HG03175 (cell line): Measurements from ENCODE around the gene RYK.

Source experiments
- ATAC-seq: cut with Tn5 transposase; IDR thresholded peaks from one replicate; pipeline ENCODE4 v1.9.1; 2021; ENCODE audit warnings: mild to moderate bottlenecking, moderate library complexity; ENCODE audit not compliant: unreplicated experiment

The RYK gene

DNA sequence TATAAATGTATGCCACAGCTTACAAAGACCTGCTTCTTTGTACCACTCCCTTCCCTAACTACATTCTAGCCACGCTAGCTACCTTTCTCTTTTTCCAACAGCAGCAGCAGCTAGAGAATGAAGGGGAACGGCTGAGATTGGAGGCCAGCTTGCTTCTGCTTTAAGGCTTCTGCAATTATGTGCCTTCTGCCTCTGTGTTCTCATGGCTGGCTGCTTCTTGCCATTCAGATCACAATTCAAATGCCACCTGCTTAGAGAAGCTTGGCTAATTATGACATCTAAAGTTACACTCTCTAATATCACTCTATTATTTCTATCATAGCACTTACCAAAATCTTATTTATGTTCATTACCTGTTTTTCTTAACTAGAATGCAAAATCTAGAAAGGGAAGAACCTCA lies 95.2 kb downstream of the RYK start:
- no peak for ATAC-seq

DNA sequence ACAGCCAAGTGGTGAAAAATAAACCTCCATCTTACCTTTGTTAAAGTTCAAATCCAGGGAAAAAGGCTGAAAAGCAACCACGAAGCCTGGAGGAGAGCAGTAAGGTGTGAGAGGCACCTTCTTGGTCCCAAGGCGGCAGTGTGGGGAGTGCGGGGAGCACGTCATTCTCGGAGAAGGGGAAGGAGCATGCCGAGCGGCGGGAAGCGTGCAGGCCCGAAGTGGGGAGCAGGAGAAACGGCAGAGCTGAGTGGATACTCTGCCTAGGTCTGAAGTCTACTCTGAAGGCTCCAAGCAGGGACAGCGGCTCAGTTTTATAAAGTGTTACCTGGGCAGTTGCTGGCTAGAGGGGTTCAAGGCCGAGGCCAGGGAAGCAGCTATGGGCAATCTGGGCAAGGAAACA lies 96.9 kb downstream of the RYK start:
- ATAC-seq = no peak

DNA sequence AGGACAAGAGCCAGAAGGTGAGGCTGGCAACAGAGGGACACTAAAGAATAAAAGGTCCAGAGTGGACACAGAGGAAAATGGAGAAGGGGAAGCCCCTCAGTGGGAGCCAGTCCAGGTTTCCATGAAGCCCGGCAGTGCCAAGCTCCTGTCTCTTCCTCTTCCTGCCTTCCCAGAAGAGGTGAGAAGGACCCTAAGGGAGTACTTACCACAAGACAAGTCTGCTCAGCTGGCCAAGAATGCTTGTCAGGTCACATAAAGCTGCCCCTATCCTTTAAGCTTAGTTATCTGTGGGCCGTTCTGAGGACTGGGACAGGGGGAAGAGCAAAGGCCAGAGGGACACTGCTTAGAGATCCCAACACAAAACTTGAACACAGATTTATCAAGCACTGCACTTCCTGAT lies 100.2 kb downstream of the RYK start:
- no peak for ATAC-seq

DNA sequence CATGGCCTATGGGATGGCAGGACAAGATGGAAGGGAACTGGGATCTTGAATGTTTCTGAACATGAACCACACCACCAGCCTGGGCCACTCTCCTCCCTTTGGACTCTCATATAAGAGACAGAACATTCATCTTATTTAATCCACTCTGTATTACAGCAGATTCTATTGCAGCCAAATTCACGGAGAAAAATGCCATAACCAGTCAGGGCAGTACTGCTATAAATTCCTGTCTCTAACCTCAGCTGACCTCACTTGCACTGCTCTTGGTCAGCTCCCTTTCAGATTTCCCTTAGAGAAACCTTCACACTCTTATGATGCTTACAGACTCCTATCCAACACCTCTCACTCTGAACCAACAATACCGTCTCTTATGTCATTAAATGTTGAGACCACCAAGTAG lies 101.4 kb downstream of the RYK start:
- ATAC-seq = no peak

DNA sequence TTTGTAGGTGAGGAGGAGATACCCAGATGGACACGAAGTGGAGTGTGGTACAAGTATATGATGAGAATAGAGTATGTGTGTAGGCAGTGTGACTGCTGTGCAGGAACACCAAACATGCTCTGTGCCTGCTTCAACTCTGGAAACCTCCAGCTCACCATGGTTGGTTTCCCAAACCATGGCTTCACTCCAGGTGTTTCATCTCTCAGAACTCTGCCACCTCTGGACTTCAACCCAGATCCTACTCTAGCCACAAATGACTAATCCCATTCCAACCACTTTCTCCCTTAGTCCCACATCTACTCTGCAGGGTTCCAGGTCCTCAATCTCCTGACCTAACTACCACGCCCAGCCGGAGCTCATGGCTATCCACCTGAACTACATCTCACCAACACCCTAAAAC lies 102.1 kb downstream of the RYK start:
- ATAC-seq = no peak

DNA sequence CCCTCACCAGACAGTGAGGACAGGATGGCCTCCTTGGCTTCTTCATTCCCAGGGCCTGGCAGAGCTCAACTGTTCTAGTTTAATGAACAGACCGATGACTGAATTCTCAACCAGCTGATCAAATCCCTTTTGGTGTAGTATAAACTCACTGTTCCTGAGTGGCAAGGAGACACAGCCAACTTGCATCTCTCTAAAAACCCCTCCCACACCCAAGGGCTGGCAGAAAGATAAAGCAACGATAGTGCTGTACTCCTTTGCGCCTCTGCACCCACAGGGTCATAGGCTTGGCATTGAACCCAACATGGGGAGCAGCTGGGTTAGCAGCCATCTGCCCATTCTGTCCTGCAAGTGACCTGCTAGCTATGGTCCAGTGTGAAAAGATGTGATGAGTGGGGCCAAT lies 103.2 kb downstream of the RYK start:
- no peak for ATAC-seq

DNA sequence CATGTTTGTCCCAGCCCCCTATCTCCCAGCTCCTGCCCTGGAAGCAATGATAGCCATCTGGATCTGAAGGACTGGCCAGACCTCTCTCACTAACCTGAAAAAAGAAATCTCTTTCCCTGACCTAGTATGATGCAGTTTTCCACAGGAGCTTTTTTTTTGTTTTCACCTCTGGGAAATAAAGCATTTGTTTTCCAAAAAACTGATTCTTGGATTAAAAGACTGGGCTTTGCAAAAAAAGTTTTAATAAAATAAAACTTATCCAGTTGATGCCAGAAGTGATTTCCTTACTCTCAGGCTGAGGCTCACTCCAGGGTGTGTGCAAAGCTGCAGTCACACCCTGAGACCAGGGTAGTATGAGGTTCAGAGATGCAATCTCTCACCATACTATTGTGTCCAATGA lies 104.0 kb downstream of the RYK start:
- ATAC-seq = no peak

DNA sequence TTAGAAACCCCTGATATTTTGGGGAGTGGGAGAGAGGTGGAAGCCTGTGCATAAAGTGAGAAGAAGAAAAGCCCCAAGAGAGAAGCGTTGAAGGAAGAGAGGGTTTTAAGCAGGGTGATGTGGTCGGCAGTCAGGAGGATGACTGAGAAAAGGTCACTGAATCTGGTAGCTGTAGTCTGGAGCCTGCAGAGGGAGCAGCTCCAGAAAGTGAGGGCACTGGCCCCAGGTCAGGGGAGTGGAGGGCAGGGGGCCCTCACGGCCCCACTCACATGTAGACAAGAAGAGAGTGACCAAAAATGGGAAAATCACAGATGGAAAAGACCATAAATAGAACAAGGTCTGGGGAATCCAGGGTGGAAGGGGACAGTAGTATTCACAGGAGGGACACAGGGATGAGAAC lies 105.5 kb downstream of the RYK start:
- no peak for ATAC-seq

DNA sequence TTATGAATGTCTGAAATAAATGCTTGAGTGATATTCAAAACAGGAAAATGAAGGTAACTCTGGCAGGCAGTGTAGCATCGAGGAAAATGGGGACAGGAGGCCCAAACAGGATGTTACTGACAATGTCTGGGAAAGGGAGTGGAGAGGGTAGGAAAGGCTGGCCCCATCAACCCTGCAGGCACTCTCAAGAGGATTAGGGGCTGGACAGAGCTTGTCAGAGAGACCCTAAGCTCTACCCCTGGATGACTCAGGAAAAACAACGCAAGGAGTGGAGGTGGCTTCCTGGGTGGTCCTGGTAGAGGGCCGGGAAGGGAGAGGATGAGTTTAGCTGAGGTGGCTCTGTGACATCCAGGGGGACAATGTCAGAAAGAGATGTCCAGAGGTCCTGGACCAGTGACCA lies 106.0 kb downstream of the RYK start:
- ATAC-seq = no peak

DNA sequence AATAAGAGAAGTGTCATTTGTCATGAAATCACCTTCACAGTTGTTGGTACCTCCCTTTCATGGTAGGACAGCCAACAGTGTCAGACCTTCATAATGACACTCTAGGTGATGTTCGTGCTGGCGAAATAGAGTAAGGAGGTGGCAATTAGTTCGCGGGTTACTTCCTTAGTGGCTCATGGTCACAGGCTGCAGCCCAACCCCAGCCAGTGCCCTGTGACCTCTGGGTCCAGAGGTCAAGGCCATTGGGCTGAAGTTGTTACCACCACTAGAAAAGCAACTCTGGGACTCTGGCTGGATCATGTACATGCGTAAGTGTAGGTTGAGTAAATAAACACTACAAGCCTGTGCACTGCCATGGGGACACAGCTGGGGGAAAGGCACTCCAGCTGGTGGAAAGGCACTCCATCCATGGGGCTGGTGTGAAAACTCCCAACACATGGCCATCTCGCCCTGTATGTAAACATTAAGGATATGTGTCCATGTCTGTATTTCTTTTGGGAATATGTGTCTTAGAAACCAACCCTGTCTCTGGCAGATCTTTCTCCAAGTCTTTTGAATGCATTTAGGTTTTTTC lies 106.7 kb downstream of the RYK start:
- no peak for ATAC-seq

DNA sequence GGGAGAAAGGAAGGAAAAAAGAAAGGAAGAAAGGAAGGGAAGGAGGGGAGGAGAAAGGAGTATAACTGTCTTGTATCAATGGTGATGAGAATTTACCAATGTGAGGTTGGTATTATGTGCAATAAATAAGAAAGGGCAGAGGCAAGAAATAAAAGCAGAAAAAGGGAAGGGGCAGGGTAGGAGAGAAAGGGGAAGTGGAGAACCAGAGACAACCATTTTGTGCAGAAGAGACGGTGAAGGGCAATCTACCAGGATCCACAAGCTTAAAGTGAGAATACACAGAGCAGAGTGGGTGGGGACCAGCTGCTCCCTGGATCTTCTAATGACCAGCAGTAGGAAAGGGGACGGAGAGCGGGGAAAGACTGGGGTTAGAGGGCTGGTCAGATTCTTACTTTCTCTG lies 114.1 kb downstream of the RYK start:
- ATAC-seq = no peak

DNA sequence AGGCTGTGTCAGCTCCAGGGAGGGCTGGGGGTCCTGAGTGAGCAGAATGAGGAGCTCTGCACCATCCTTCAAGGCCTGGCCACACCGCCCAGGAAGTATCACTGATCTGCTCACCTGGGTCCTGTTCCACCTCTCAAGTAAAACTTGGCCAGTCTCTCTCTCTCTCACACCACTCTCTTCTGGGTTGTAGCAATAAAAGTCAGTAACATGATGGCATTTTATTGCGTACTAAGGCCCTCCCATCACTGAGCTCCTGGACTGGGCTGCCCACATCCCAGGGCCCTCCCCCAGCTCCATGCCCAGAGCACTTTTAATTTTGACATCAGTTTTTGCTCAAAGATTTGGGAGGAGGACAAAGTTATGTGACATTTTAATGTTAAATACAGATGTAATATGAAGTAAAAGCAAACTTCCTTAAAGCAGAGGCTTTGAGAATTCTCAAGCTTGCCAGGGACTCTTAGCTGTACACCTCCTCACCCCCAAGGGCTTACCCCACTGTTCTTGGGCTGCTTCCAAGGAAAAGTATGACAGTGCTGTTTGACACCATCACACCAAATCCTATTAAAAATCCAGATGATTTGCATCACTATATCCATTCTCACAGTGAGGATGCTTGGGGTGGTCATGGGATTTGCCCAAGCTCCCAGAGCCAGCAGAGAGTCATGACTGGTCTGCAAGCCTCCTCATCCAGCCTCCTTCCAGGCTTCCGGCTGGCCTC lies 115.8 kb downstream of the RYK start:
- no peak for ATAC-seq

DNA sequence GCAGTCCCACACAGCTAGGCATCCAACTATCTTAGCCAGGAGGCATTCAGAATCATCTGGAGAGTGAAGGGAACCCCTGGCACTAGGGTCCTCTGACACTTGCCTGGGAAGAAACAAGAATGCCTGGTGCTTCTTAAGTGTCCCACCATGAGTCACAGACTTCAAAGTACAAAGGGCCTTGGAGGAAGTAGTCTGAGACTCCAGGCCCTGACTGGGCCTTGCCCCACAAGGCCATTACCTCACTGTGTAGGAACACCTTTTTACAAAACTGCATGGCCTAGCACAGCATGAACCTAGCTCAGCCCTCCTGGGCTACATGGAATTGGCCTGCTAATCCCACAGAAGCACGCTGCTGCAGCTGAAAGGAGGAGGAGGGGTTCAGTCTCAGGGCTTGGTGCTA lies 116.4 kb downstream of the RYK start:
- no peak for ATAC-seq

DNA sequence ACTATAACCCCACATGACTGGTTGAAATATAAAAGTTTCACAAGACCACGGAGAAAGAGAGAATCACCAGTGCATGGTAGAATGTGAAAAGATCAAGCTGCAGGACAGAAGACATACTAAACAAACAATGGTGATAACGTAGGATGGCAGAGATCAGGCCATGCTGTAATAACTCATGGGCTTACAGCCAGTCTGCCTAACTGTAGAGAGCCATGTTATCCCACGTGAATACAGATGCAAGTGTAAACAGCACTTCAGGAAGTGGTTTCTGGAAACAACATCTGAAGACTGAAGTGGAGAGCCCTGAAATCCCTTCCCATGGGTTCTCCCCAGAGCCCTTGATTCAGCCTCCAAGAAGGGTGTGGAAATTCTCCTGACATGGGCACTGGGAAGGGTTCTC lies 117.7 kb downstream of the RYK start:
- ATAC-seq = no peak

DNA sequence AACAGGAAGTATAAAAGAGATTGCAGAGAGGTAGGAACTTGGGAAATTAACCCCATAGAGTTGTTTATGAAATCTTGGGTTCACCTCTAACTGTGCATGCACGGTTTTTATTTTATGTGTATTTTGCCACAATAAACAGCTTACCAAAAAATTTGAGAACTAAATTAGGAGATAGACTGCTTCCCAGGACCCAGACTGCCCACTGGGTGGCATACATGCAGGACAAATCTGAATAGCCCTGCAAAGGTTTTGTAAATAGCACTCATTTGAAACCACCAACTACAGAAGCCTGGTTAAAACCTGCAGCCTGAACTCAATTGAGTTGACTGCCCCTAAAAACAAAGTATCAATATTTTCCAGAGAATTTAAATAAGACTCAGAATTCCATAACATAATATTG lies 124.5 kb downstream of the RYK start:
- no peak for ATAC-seq

DNA sequence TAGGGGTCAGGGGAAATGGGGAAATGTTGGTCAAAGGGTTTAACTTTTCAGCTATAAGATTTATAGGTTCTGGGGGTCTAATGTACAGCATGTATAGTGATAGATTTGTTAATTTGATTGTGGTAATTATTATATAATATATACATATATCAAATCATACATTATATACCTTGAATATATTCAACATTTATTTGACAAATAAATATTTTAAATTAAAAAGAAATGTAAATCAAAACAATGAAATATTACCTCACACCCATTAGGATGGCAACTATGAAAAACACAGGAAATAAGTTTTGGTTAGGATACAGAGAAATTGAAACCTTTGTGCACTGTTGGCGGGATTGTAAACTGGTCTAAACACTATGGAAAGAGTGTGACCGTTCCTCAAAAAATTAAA lies 135.9 kb downstream of the RYK start:
- ATAC-seq = no peak

DNA sequence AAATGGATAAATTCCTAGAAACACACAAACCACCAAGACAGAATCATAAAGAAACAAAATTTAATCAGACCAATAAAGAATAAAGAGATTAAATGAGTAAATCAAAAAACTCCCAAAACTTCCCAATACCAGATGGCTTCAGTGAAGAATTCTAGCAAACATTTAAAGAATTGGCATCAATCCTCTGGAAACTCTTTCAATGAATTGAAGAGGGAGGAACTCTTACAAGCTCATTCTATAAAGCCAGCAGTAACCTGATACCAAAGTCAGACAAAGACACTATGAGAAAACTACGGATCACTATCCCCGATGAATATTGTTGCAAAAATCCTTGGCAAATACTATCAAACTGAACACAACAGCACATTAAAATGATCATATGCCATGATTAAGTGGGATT lies 139.0 kb downstream of the RYK start:
- no peak for ATAC-seq

DNA sequence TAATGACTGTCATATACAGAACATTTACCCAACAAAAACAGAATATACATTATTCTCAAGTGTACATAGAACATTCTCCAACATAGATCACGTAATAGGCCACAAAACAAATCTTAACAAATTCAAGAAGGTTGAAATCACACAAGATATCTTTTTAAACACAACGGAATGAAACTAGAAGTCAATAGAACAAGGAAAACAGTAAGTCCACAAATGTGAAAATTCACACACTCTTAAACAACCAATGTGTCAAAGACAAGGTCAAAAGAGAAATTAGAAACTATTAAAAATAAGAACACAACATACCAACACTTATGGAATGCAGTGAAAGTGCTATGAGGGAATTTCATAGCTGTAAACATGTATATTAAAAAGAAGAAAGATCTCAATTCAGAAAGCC lies 139.7 kb downstream of the RYK start:
- no peak for ATAC-seq
